CMK (cell line): Measurements from ENCODE around the gene SCAPER.
"Not testable (repeated sequence)": the region's sequence is repeated elsewhere in the genome, so short reads cannot be mapped to it uniquely, and the experiment has no call there.

Experiments
- DNase-seq: peaks from one replicate; pipeline ENCODE4 v3.0.0-alpha.2; 2010; ENCODE audit warnings: low read depth

Gene SCAPER

DNA sequence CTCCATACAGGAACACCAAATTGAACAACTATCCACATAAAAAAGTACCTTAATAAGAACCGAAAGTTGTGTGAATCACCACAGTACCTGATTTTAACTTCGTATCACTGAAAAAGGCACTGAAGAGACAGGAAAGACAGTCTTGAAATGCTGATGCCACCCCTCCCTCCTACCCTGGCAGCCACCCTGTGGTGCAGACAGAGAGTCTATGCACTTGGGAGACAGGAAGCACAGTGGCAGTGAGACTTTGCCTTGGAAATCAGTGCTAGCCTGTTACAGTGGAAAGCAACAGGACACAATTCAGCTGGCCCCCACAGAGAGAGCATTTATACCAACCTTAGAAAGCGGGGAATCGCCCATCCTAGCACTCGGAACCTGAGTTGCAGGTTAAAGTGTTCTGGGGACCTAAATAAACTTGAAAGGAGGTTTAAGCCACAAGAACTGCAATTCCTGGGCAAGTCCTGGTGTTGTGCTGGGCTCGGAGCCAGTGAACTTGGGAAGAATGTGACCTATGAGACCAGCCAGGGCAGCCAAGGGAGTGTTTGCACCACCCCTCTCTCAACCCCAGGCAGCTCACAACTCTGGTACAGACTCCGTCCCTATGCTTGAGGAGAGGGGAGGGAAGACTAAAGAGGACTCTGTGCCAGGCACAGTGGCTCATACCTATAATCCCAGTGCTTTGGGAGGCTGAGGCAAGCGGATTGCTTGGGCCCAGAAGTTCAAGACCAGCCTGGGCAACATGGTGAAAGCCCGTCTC is 328.4 kb downstream of the SCAPER start:
- DNase-seq = no peak

DNA sequence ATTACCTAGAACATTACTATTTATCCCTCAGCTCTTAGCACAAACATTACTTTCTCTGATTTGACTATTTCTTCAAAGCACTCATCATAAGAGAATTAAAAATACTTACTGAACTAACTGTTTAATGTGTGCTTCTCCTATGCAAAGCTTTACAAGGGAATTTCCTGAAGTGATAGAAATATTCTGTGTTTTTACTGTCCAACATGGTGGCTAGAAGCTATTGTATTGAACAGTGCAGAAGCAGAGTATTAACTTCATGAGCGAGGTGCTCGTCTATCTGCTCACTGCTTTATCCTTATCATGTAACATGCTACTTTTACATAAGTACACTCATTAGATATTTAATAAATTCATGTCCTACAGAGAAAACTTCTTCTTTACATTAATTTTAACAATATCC is 329.5 kb downstream of the SCAPER start:
- DNase-seq = no peak

DNA sequence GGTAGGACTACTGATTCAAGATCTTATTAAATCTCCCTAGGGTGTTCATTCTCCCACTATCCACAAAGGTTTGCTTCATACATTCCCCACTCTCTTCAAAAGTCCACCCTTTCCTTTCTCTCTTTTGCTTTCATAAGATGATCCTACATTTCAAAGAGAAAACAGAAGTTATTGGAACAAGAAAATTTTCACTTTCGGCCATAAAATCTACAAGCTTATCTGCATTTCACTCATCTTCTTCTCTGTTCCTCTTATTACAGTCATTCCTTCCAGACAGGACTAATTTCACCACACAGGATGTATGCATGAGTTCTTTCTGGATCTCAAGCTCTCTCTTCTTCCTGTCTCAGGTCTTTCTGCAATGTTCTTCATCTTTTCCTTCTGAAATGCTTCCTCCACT is 329.9 kb downstream of the SCAPER start:
- DNase-seq = no peak

DNA sequence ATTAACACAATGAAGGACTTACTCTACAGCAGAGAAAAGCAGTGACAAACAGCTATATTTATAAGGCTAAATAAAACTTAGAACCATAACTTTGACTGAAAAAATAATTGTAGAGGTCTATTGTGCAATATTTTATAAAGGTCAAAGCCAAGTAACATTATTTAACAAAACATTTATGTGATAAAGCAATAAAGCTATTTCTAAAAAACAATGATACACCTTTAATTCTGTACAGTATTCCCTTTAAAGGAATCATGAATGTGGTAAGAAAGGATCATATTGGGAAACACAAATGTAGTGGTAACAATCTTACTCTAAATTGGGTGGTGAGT is 332.2 kb downstream of the SCAPER start:
- DNase-seq = no peak

DNA sequence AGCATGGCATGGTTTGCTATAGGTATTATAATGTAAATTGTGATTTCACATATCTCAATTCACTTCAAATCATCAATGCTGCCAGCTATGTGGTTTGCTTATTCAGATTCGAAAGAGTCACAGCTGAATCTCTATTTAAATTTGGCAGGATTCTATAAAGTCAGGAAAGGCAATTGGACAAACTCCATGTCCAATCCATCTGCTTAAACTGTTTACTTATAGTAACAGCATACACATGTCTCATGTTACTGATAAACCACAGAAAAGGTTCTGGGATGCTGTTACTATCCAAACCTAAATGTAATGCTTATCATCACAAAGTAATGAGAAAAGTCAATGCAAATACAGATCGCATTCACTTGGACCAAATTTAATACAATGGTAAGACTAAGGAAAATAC is 338.9 kb downstream of the SCAPER start:
- DNase-seq = no peak

DNA sequence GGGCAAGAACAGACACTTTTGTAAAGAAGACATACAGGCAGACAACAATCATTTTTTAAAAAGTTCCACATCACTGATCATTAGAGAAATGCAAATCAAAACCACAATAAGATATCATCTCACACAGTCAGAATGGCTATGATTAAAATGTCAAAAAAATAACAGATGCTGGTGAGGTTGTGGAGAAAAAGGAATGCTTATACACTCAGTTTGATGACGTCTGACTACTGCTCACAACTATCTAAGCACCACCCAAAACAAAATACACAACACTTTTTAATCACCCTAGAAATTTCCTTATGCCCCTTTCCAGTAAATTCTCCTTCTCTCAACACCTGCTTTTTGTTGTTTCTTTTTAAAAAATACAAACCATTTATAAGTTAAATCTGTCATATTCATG is 339.8 kb downstream of the SCAPER start:
- no peak for DNase-seq

DNA sequence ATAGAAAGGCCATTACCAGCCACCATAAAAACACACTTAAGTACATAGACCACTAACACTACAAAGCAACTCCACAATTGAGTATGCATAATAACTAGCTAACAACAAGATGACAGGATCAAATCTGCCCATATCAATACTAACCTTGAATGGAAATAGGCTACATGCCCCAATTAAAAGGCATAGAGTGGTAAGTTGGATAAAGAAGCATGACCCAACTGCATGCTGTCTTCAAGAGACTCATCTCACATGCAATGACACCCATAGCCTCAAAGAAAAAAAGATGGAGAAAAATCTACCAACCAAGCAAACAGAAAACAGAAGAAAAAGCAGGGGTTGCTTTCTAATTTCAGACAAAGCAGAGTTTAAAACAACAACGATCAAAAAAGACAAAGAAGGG is 349.9 kb downstream of the SCAPER start:
- no peak for DNase-seq

DNA sequence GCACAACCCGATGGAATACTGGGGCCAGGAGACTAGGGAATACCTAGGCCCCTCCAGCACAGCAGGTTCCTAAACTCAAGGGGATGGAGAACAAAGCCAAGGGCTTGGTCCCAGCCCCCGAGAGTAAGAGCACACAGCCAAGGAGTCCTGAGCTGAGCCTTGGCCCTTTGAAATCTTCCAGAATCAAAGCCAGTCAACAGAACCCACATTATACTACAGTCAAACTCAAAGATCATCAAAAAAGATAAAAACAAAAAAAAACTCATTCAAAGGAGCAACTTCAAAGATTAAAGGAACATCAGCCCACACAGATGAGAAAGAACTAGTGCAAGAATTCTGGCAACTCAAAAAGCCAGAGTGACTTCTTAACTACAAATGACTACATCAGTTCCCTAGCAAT is 351.6 kb downstream of the SCAPER start:
- no peak for DNase-seq

DNA sequence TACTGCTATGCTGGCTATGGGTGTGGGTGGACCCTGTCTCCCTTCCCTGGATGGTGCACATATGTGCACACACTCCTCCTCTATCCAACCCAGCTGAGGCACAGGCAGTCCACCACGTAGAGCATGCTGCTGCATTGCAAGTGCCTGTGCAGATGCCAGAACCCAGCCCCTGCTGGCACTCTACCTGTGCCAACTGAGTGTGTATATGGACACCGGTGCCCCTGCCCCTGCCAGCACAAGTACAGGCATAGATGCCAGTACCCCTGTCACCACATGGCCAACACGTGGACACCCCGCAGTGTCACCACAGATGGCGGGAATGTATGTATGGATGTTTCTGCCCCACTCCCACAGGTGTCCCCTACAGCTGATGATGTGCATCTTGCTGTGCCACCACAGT is 352.0 kb downstream of the SCAPER start:
- no peak for DNase-seq

DNA sequence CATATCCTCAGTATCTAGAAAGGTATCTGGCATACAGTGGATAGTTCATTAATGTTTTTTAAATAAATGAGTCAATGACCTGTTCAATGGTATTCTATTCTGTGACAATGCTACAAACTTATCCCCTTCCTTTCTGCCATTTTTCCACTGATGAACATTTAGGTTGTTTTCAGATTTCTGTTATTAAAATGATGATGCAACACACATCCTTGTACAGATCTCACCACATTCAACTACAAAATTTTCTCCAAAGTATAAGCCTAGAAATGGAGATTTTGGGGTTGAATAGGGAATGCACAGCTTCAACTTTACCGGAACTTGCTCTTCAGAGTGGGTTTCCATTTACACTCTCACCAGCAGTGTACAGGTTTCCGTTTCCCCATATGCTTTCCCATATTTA is 358.3 kb downstream of the SCAPER start:
- no peak for DNase-seq

DNA sequence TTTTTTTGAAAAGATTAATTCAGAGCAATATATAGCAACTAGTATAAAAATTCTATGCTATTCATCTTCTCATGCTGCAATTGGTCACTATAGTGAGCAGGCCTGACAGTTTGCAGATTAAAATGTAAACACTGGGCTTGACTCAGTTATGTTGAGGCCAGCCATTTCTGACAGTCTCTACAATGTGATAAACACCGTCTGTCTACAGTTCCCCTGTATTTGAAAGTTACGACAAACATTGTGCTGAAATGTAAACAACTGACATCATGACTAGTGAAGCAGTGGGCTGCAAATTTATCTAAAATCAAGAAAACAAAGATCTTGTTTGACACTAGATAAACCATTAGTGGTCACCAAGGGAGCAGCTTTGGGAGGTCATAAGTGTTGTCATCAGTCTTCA is 371.1 kb downstream of the SCAPER start:
- no peak for DNase-seq

DNA sequence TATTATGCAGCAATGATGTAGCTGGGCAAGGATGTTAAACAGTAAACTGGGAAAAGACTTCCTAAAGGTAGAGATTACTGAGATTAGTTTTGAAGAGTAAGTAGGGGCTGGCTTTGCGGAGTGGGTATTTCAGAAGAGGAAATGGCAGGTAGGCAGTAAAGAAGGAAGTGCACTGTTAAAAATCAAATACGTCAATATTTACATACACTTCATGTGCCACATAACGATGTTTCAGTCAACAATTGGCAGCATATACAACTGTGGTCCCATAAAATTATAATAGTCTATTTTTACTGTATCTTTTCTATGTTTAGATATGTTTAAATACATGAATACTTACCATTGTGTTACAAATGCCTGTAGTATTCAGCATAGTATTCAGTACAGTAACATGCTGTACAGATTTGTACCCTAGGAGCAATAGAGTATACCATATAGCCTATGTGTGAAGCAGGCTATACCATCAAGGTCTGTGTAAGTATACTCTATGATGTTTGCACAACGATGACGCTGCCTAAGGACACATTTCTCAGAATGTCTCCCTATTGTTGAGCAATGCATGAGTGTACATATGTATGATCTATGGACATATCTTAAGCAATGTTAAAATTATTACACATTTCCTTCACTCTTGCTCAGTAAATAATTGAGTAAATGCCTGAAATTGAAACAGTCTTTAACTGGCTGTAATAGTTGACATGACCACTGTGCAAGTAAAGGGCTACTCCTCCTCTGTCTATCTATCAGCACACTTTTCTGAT is 371.9 kb downstream of the SCAPER start:
- no peak for DNase-seq

DNA sequence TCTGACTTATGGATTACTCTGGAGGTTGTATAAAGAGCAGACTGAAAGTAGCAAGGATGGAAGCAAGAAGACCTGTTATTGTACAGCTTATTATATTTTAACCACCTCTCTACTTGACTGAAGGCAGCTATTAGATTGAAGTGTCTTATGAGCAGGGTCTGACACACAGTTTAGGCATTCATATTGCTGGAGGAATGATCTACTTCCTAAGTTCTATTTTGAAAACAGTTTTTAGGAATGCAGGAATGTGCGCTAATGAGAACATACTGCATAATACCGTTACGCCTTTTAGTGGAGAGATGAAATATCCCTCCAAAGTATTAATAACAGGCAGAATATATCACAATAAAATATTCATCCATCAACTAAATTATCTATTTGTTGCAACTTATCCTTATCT is 375.2 kb downstream of the SCAPER start:
- no peak for DNase-seq

DNA sequence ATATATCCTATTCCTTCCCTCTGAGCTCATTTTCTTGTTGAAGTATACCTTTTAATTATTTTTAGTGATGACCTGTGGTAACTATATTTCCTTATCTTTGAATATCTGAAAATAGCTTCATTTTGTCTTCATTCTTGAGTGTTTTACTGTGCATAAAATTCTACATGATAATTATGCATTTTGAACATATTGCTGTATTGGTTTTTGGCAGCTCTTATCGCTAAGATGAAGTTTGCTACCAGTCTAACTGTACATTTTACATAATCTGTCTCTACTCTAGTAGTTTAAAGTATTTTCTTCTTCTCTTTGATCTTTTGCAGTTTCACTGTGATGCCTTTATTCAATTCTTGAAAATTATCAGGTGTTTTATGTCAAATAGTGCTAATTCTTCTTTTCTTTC is 379.0 kb downstream of the SCAPER start:
- DNase-seq = no peak

DNA sequence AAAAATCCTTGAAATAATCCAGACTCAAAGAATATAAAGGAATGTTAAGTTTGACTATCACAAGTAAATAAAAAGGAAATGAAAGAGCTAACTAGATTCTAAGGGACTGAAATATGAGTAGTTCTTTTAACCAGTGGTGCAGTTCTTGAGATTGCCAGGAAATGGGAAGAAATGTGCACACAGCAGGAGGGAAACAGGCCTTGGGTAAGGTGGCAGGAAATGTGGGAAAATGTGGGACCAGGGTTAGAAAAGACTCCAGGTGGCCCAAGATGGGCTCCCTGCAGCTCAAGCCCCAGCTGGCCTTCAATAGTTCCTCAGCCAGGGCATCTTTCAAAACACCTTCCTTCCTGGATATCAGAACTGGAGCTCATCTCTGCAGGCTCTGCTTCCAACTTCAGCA is 387.2 kb downstream of the SCAPER start:
- DNase-seq = no peak

DNA sequence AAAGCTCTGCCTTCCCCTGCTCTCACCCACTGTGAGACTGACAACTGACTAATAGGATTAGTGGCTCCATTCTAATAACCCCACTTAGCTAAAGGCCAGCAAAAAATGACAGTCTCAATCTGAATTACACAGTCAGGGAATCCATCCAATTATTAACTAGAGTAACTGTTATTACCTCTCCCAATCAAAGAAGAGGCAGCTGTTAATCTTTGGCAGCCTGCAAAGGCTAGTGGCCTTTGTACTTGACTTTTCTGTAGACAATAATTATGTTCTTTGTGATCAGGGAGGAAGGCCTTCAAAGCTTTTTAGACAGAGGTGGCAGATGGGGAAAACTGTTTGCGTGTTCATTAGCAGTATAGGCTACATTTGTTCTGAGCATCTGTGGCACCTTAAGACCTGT is 390.9 kb downstream of the SCAPER start:
- no peak for DNase-seq

DNA sequence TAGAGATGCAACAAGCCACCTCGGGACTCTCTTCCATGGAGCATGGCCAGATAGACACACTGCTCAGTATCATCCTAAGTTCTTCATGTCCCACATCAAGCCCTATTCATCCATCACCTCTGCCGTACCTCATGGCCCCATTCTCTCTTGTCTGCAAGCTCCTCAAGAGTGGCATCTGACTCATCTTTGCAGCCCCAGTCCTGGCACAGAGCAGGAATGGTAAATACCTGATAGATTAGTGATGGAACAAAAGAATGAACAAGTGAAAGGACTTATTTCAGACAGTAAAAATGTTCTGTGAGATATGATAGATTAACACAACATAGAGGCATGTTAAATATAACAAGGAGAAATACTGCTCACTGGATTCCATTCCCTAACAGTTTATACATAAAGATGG is 392.2 kb downstream of the SCAPER start:
- DNase-seq = no peak

DNA sequence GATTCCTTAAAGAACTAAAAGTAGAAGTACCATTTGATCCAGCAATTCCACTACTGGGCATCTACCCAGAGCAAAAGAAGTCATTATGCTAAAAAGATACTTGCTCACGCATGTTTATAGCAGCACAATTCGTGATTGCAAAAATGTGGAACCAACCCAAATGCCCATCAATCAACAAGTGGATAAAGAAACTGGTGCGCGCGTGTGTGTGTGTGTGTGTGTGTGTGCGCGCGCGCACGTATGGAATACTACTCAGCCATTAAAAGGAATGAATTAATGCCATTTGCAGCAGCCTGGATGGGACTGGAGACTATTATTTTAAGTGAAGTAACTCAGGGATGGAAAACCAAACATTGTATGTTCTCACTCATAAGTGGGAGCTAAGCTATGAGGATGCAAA is 394.5 kb downstream of the SCAPER start:
- DNase-seq = not testable (repeated sequence)

DNA sequence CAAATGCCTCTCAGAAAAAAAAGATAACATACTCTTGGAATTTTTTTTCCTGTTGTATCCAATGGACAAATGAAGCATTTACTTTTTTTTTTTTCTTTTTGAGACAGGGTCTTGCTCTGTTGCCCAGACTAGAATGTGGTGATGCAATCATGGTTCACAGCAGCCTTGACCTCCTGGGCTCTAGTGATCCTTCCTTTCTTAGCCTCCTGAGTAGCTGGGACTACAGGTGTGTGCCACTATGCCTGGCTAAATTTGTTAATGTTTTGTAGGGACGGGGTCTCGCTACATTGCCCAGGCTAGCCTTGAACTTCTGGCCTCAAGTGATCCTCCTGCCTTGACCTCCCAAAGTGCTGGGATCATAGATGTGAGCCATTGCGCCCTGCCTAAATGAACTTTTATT is 401.3 kb downstream of the SCAPER start:
- DNase-seq = no peak

DNA sequence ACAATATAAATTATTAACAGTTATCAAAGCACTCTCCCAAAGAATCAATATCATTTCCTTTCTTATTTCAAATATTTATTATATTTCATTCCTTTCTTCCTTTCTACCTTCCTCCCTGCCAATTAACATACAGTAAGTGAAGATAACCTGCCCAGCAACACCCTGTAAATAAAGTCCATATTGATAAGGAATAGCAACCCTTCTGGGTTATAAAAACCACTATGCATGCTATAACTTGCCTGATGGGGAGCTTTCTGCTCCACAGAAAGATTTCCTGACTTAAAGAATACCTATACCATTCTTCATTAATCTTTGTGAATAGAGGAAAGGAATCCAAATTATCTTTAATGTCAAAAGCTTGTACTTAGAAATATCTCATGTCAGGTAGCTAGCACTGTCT is 402.0 kb downstream of the SCAPER start:
- no peak for DNase-seq

DNA sequence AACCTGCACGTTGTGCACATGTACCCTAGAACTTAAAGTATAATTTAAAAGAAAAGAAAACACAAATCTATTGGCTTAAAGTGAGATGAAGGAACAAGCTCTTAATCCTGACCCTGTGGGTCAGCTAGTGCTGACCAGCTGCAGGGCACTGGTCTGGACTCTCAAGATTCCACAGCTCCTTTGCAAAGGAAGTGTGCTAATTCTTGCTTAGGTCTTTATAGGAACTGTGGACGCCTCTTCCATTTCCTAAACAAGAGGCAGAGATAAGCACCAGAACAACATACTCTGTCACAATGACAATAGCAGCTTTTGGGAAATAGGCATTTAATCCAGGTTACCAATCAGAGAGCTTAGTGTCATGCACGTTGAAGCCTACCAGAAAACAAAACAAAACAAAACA is 402.5 kb downstream of the SCAPER start:
- no peak for DNase-seq

DNA sequence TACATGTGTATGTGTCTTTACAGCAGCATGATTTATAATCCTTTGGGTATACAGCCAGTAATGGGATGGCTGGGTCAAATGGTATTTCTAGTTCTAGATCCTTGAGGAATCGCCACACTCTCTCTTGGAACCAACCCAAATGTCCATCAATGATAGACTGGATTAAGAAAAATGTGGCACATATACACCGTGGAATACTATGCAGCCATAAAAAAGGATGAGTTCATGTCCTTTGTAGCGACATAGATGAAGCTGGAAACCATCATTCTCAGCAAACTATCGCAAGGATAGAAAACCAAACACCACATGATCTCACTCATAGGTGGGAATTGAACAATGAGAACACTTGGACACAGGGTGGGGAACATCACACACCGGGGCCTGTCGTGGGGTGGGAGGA is 403.0 kb downstream of the SCAPER start:
- DNase-seq = not testable (repeated sequence)

DNA sequence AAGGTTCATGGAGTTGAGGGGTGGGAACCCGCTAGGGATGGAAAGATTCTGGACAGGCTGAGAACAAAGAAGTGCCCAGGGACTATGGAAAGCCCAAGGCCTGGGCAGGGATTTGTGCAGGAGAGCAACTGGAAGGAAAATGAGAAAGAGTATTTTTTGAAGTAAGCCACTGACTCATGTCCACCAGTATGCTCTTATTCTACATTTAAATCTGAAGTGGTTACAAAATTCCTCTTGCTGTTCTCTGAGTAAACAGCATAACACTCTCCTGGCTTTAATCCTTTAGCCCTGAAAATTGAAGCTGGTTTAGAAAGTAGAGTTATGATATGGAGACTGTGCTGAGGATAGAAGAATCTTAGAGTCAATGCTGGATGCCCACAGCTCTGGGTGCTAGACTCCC is 403.4 kb downstream of the SCAPER start:
- DNase-seq = no peak

DNA sequence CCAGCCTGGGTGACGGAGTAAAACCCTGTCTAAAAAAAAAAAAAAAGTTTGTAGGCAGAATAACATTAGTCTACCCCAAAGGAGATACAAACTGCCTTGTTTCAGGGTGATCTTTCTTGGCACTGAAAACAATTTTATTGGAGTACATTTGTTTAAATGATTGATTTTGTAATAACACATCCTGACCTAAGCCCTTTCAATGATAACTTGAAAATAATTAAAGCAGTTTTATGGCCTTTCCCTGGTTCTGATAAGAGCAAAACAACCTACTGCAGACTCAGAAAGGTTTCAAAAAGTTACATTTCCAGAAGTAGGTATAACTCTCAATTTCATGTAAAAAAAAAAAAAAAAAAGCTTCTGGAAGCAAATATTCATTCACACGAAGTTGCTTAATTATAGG is 404.1 kb downstream of the SCAPER start:
- DNase-seq = no peak
